Gastrocnemius medialis (tissue), 4 donors: ENCODE results near the gene SORBS2. TPM values are rescaled to one million over a fixed set of nuclear protein-coding genes. Genes with fewer than 3 reads are reported as not detected.

ENCODE experiments used
- ATAC-seq, 2 donors: fragments of 150-250 bp; one replicate each; pipeline ENCODE4 v1.9.1; 2016
- DNase-seq, 2 donors: peaks; one replicate each; pipeline ENCODE4 v3.0.0-alpha.2; 2019
- H3K27ac ChIP-seq, 4 donors: fragments of 200-600 bp; sonication (generic); 1 replicate in 1 of 4; 2 replicates in 3 of 4; pipeline ENCODE4 v1.5.1; 2016 to 2018; ENCODE audit warnings: mild to moderate bottlenecking in 2 of 4, moderate library complexity in 1 of 4
- H3K27me3 ChIP-seq, 3 donors: fragments of 200-600 bp; sonication (generic) in 2 of 3; 1 replicate in 1 of 3; 2 replicates in 2 of 3; pipeline versions ENCODE4 v1.5.1 to v1.6.0; 2016 to 2019; ENCODE audit warnings: mild to moderate bottlenecking in 1 of 3, moderate library complexity in 1 of 3
- H3K36me3 ChIP-seq, 2 donors: fragments of 200-600 bp; sonication (generic) in 1 of 2; one replicate each; pipeline ENCODE4 v1.5.1; 2017 to 2018
- H3K4me1 ChIP-seq, 2 donors: fragments of 200-600 bp; sonication (generic) in 1 of 2; one replicate each; pipeline ENCODE4 v1.5.1; 2016 to 2017; ENCODE audit warnings: mild to moderate bottlenecking in 2 of 2
- H3K4me3 ChIP-seq, 4 donors: fragments of 200-600 bp; sonication (generic) in 3 of 4; 1 replicate in 1 of 4; 2 replicates in 3 of 4; pipeline ENCODE4 v1.5.1; 2016 to 2019; ENCODE audit warnings: mild to moderate bottlenecking in 2 of 4
- H3K9me3 ChIP-seq, 3 donors: fragments of 200-600 bp; sonication (generic) in 2 of 3; 1 replicate in 1 of 3; 2 replicates in 2 of 3; pipeline ENCODE4 v1.5.1; 2016 to 2019
- CTCF ChIP-seq, 5 experiments: fragments of 450-650 bp in 3 of 5; fragments of 200-600 bp in 2 of 5; sonication (generic) in 2 of 5; IDR thresholded peaks in 4 of 5; conservative IDR thresholded peaks in 1 of 5; 1 replicate in 4 of 5; 2 replicates in 1 of 5; pipeline ENCODE4 v1.5.1; 2016 to 2019; ENCODE audit warnings: antibody characterized with exemption in 5 of 5, mild to moderate bottlenecking in 3 of 5, moderate library complexity in 3 of 5
- POLR2A ChIP-seq, 2 donors: fragments of 450-650 bp; IDR thresholded peaks; one replicate each; pipeline ENCODE4 v1.6.1; 2017; ENCODE audit warnings: antibody characterized with exemption in 2 of 2, mild to moderate bottlenecking in 2 of 2, moderate library complexity in 2 of 2
- in situ Hi-C, 4 donors: fragments of 200-750 bp; cut with MboI; loops; one replicate each; pipeline versions ENCODE4 v1.15.0 to v1.8.0; 2017; ENCODE audit warnings: low sequenced_read_pairs in 4 of 4
- intact Hi-C: fragments of 100-400 bp; cut with DNase I; formaldehyde crosslinking; loops from one replicate; pipeline ENCODE4 v1.15.1; 2023; ENCODE audit warnings: low total_unique reads
- total RNA-seq, 4 donors: library from RNA; depleted of rRNA; stranded (reverse); fragments of >200 nt; gene quantifications; one replicate each; pipeline versions ENCODE4 v1.1.0 to v1.2.3, GENCODE V29; 2016

Gene SORBS2
- total RNA-seq, 4 donors from 2014 or later: 15.3 to 64.5 (median 17.4) TPM

GRCh38 chr4:185817403-185817818 lies 5.4 kb upstream of the SORBS2 start:
- H3K4me3 ChIP-seq: no peak overlapping the region
- in situ Hi-C loops (no loop called here), intact Hi-C loops (no loop called here)
- no peaks in the 10 kb centered on the region for H3K36me3 ChIP-seq
- no peaks in the 10 kb centered on the region for H3K9me3 ChIP-seq
- DNase-seq (no peak), ATAC-seq (no peak)
- TF ChIP-seq POLR2A (IDR thresholded peaks at IDR 0.05) (no peak), CTCF (IDR thresholded peaks at IDR 0.05 in 4 of 5, conservative IDR thresholded peaks at IDR 0.05 in 1 of 5) (no peak)
- peaks cover 0 to 4% (median 0%) of the 10 kb centered on the region in 3 donors for H3K27me3 ChIP-seq
- H3K4me1 ChIP-seq: no peaks in the 10 kb centered on the region
- no peak overlapping the region for H3K27ac ChIP-seq

- no peak for ATAC-seq
- H3K4me3 ChIP-seq: no peak overlapping the region
- peaks cover 0 to 4% (median 0%) of the 10 kb centered on the region in 3 donors for H3K27me3 ChIP-seq
- no peak for DNase-seq
- intact Hi-C loops (no loop called here), in situ Hi-C loops (no loop called here)
- no peaks in the 10 kb centered on the region for H3K4me1 ChIP-seq
- H3K36me3 ChIP-seq: no peaks in the 10 kb centered on the region
- no peak overlapping the region for H3K27ac ChIP-seq
- TF ChIP-seq POLR2A (IDR thresholded peaks at IDR 0.05): no peak
- no peak for TF ChIP-seq CTCF (IDR thresholded peaks at IDR 0.05 in 4 of 5, conservative IDR thresholded peaks at IDR 0.05 in 1 of 5)
- H3K9me3 ChIP-seq: no peaks in the 10 kb centered on the region
Measured at GRCh38 chr4:185813133-185813532, 1.1 kb upstream of the SORBS2 start.

GRCh38 chr4:185810746-185811508 lies 1.1 kb downstream of the SORBS2 start:
- peak overlapping the region in 2 of 4 donors; percentile 12 to 20 for H3K4me3 ChIP-seq
- no peaks in the 10 kb centered on the region for H3K9me3 ChIP-seq
- in situ Hi-C loops (no loop called here), intact Hi-C loops (no loop called here)
- peaks cover 0 to 4% (median 0%) of the 10 kb centered on the region in 3 donors for H3K27me3 ChIP-seq
- TF ChIP-seq CTCF (IDR thresholded peaks at IDR 0.05 in 4 of 5, conservative IDR thresholded peaks at IDR 0.05 in 1 of 5): no peak
- TF ChIP-seq POLR2A (IDR thresholded peaks at IDR 0.05): no peak
- no peak overlapping the region for H3K27ac ChIP-seq
- ATAC-seq (no peak), DNase-seq (no peak)
- no peaks in the 10 kb centered on the region for H3K4me1 ChIP-seq
- H3K36me3 ChIP-seq: no peaks in the 10 kb centered on the region

- H3K27me3 ChIP-seq: peaks cover 0 to 4% (median 0%) of the 10 kb centered on the region in 3 donors
- no peaks in the 10 kb centered on the region for H3K36me3 ChIP-seq
- H3K4me3 ChIP-seq: no peak overlapping the region
- DNase-seq (no peak), ATAC-seq (no peak)
- H3K9me3 ChIP-seq: no peaks in the 10 kb centered on the region
- H3K4me1 ChIP-seq: no peaks in the 10 kb centered on the region
- in situ Hi-C loops (no loop called here), intact Hi-C loops (no loop called here)
- H3K27ac ChIP-seq: no peak overlapping the region
- TF ChIP-seq CTCF (IDR thresholded peaks at IDR 0.05 in 4 of 5, conservative IDR thresholded peaks at IDR 0.05 in 1 of 5) (no peak), POLR2A (IDR thresholded peaks at IDR 0.05) (no peak)
Measured at GRCh38 chr4:185809533-185810071, 2.4 kb downstream of the SORBS2 start.
